H1 (cell line): ENCODE data around the gene BSCL2. TPM values are rescaled to one million over a fixed set of nuclear protein-coding genes. Genes with fewer than 3 reads are reported as not detected.
A peak's percentile ranks its signal among the peaks of the same experiment; 100 is the strongest.

Source experiments
- ASH2L ChIP-seq: fragments of 200-600, 300-600 bp; sonication (generic); IDR thresholded peaks from one replicate; pipeline ENCODE4 v1.7.1; 2017; ENCODE audit warnings: low read length
- BACH1 ChIP-seq: IDR thresholded peaks from 2 replicates; pipeline ENCODE4 v1.6.1; 2012; ENCODE audit warnings: low read length, improper control_type of control experiment
- E2F6 ChIP-seq: IDR thresholded peaks from 2 replicates; pipeline ENCODE4 v1.6.1; 2012; ENCODE audit warnings: inconsistent platforms
- EZH2 ChIP-seq: fragments of 200-600 bp; sonication (generic); IDR thresholded peaks from 2 replicates; pipeline ENCODE4 v1.7.1; 2012; ENCODE audit warnings: low read depth, mild to moderate bottlenecking, moderate library complexity, low read length, inconsistent platforms; ENCODE audit not compliant: severe bottlenecking
- KDM1A ChIP-seq: fragments of 200-600, 300-600 bp; sonication (generic); IDR thresholded peaks from 2 replicates; pipeline ENCODE4 v1.7.1; 2016; ENCODE audit warnings: mild to moderate bottlenecking, low read length, borderline replicate concordance
- NRF1 ChIP-seq: IDR thresholded peaks from 2 replicates; pipeline ENCODE4 v1.6.1; 2011; ENCODE audit warnings: mild to moderate bottlenecking, low read depth, low read length, improper control_type of control experiment
- POLR2A ChIP-seq, 2 experiments: IDR thresholded peaks; 1 replicate in 1 of 2; 2 replicates in 1 of 2; pipeline ENCODE4 v1.6.1; 2011; ENCODE audit warnings: low read depth in 2 of 2, low read length in 2 of 2, mild to moderate bottlenecking in 2 of 2; ENCODE audit errors: control extremely low read depth in 1 of 2
- POLR2AphosphoS5 ChIP-seq: IDR thresholded peaks from 2 replicates; pipeline ENCODE4 v1.6.1; 2011; ENCODE audit warnings: low read depth, low read length
- SP4 ChIP-seq: IDR thresholded peaks from 2 replicates; pipeline ENCODE4 v1.6.1; 2012; ENCODE audit warnings: low read length, inconsistent platforms
- SRF ChIP-seq: IDR thresholded peaks from 2 replicates; pipeline ENCODE4 v1.6.1; 2011; ENCODE audit warnings: mild to moderate bottlenecking, low read depth, low read length, moderate library complexity
- SUZ12 ChIP-seq: fragments of 200-600 bp; sonication (generic); IDR thresholded peaks from 2 replicates; pipeline ENCODE4 v1.6.1; 2012; ENCODE audit warnings: mild to moderate bottlenecking, inconsistent platforms, low read length, moderate library complexity, mixed read lengths
- TAF1 ChIP-seq: IDR thresholded peaks from 2 replicates; pipeline ENCODE4 v1.6.1; 2011; ENCODE audit warnings: mild to moderate bottlenecking, low read depth, low read length
- TCF12 ChIP-seq: IDR thresholded peaks from 2 replicates; pipeline ENCODE4 v1.6.1; 2011; ENCODE audit warnings: low read depth, mild to moderate bottlenecking, low read length
- USF2 ChIP-seq: IDR thresholded peaks from 2 replicates; pipeline ENCODE4 v1.6.1; 2011; ENCODE audit warnings: low read length, improper control_type of control experiment
- polyA plus RNA-seq, 7 experiments: library from polyadenylated mRNA; depleted of rRNA in 3 of 7; stranded (reverse) in 5 of 7; unstranded in 2 of 7; fragments of >200 nt in 5 of 7; fragments of 200-250 nt in 2 of 7; gene quantifications; 1 replicate in 5 of 7; 2 replicates in 1 of 7; 4 replicates in 1 of 7; pipeline versions ENCODE4 v1.2.1 to v1.2.3, GENCODE V29; 2011 to 2013; ENCODE audit warnings: missing spikeins in 2 of 7, mixed read lengths in 2 of 7
- total RNA-seq: library from RNA; stranded (reverse); fragmentation: NEBNext Ultra II Directional; extraction: Animal tissue kit (Norgen Biotek cat#: 25700); gene quantifications from 2 replicates; pipeline ENCODE4 v1.2.1, GENCODE V29; 2021

Gene BSCL2
- total and polyA plus RNA-seq, 2 of the 8 experiments (the other 6 are each of a cell fraction or from before 2014, with no cell fraction given): 59.5 to 264 TPM

- no peak for TF ChIP-seq KDM1A
- TF ChIP-seq E2F6: peak; percentile 17; the same call in 1 of the 2 replicates
- peak; percentile 88 for TF ChIP-seq ASH2L
- 0 out of 2 replicates have a peak, but pooled peaks have one; percentile 57 for TF ChIP-seq POLR2AphosphoS5
- TF ChIP-seq SRF: no peak
- no peak for TF ChIP-seq NRF1
- no peak for TF ChIP-seq SUZ12
- TF ChIP-seq TCF12: no peak
- TF ChIP-seq USF2: no peak
- no peak for TF ChIP-seq EZH2
- 0 out of 2 replicates have a peak, but pooled peaks have one; percentile 13 for TF ChIP-seq SP4
- peak; percentile 95 for TF ChIP-seq TAF1
- peak; percentile 73 for TF ChIP-seq BACH1
- TF ChIP-seq POLR2A (IDR thresholded peaks at IDR 0.05; ENCODE audit: control extremely low read depth in 1 of 2, low read depth in 2 of 2, low read length in 2 of 2): peak in 1 of 2 experiments; percentile 71; a peak in 2 of 3 replicates
- TF ChIP-seq, all 59 proteins: peak for 21
Measured at GRCh38 chr11:62671608-62672389, 35.4 kb downstream of the BSCL2 start, which contains the start of the genes LBHD1 and UQCC3 (continued).
